GM23248 (cell line): Measurements from ENCODE around the gene AVPR1B.
"Not testable (repeated sequence)": the region's sequence is repeated elsewhere in the genome, so short reads cannot be mapped to it uniquely, and the experiment has no call there.

Source experiments
- EZH2 ChIP-seq: fragments of 200-600 bp; sonication (generic); IDR thresholded peaks from 2 replicates; pipeline ENCODE4 v1.6.1; 2018; ENCODE audit warnings: antibody characterized with exemption, mild to moderate bottlenecking; ENCODE audit not compliant: insufficient read depth, poor library complexity, severe bottlenecking
- EZH2phosphoT487 ChIP-seq: fragments of 200-600 bp; sonication (generic); IDR thresholded peaks from 2 replicates; pipeline ENCODE4 v1.6.1; 2018; ENCODE audit warnings: antibody characterized with exemption, moderate library complexity, mild to moderate bottlenecking, low read depth; ENCODE audit not compliant: insufficient read depth

GRCh38 chr1:206064001-206064400 lies 53.2 kb downstream of the AVPR1B start:
- not testable (repeated sequence) for TF ChIP-seq EZH2phosphoT487, EZH2
